ENCODE results near the gene CA10.

DNA sequence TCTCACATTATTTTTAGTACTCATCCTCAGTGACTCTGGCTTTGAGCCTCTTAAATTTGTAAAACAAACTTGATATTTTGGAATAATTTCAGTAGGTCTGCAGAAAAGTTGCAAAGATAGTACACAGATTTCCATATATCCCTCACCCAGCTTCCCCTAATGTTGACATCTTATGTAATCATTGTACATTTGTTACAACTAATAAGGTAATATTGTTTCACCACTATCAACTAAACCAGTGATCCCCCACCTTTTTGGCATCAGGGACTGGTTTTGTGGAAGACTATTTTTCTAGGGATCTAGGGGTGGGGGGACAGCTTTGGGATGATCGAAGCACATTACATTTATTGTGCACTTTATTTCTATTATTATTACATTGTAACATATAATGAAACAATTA, 391.2 kb downstream of the CA10 start:
- TF ChIP-seq, protein P1, sequence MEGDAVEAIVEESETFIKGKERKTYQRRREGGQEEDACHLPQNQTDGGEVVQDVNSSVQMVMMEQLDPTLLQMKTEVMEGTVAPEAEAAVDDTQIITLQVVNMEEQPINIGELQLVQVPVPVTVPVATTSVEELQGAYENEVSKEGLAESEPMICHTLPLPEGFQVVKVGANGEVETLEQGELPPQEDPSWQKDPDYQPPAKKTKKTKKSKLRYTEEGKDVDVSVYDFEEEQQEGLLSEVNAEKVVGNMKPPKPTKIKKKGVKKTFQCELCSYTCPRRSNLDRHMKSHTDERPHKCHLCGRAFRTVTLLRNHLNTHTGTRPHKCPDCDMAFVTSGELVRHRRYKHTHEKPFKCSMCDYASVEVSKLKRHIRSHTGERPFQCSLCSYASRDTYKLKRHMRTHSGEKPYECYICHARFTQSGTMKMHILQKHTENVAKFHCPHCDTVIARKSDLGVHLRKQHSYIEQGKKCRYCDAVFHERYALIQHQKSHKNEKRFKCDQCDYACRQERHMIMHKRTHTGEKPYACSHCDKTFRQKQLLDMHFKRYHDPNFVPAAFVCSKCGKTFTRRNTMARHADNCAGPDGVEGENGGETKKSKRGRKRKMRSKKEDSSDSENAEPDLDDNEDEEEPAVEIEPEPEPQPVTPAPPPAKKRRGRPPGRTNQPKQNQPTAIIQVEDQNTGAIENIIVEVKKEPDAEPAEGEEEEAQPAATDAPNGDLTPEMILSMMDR (IDR thresholded peaks at IDR 0.05) = no peak
- no peak for TF ChIP-seq EZH2 (IDR thresholded peaks at IDR 0.05; ENCODE audit: borderline replicate concordance, insufficient read depth, low read depth, low read length, poor library complexity, severe bottlenecking)
